Stimulated activated CD8-positive, alpha-beta memory T cell treated with anti-CD3 and anti-CD28 coated beads, Interleukin-7, amount 100 ng/mL, for 4 hours (primary cell): ENCODE measurements around the gene TSKU.
"Not testable (repeated sequence)": the region's sequence is repeated elsewhere in the genome, so short reads cannot be mapped to it uniquely, and the experiment has no call there.

Source experiments
- DNase-seq, 2 donors: peaks; one replicate each; pipeline ENCODE4 v3.0.0-alpha.2; 2020; ENCODE audit warnings: low read depth in 2 of 2

Gene TSKU

GRCh38 chr11:76824980-76825725 lies 42.0 kb downstream of the TSKU start:
- DNase-seq = no peak

DNA sequence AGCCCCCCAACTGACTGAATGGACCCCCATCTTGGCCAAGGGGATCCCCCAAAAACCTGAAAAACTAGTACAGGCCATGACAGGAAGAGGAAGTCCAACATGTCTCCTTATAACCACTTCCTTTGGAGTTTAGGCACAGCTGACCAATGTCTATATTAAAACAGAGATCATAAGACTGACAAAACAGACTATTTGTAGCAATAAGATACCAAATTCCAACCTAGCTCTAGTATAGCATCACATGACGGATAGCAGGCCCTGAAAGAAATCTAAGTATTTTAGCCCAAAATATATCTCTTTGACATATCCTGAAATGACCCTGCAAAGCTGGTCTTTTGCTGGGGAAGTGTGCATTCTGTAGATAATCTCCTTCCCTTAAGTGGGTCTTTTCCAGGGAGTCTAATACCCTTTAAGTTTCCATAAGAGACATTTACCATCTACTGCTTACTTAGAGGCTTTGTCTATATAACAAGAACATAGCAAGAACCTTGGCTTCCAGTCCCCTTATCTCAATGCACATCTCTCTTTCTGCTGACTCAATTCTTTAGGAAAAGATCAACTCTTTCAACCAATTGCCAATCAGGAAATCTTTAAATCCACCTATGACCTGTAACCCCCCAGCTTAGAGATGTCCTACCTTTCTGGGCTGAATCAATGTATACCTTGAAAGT lies 42.7 kb downstream of the TSKU start:
- DNase-seq = no peak

- not testable (repeated sequence) for DNase-seq
Observed at GRCh38 chr11:76826508-76826907, 43.4 kb downstream of the TSKU start.

GRCh38 chr11:76827005-76827404 lies 43.8 kb downstream of the TSKU start:
- not testable (repeated sequence) for DNase-seq

- DNase-seq = no peak
Observed at GRCh38 chr11:76830639-76831327, 47.6 kb downstream of the TSKU start.

DNA sequence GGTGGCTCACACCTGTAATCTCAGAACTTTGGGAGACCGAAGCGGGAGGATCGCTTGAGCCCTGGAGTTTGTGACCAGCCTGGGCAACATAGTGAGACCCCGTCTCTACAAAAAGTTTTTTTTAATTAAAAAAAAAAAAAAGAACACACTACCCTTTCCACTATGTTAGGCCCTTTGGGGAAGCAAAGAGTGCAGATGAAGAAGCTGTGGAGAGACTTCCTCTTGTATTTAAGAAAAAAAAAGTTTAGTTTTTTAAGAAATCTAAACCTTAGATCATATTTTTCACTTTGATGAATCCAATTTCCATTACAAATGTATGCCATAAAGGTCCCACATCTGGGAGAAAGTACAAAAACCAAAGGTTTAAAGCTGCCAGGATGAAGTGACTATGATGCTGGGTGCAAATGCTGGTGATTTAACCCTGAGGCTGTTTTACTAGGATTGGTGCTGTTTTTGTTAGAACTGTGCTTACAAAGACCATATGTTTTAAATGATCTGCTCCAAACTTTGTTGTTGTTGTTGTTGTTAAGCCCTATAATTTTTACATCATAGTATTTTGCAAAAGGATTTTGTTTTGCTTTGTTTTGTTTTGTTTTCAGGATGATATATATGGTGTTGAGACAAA lies 48.6 kb downstream of the TSKU start:
- no peak for DNase-seq

GRCh38 chr11:76832361-76832760 lies 49.2 kb downstream of the TSKU start:
- DNase-seq = no peak

- DNase-seq = no peak
Observed at GRCh38 chr11:76834151-76834550, 51.0 kb downstream of the TSKU start.

- no peak for DNase-seq
Observed at GRCh38 chr11:76835036-76835435, 51.9 kb downstream of the TSKU start.

- no peak for DNase-seq
Observed at GRCh38 chr11:76835928-76836612, 52.9 kb downstream of the TSKU start.

GRCh38 chr11:76836613-76837291 lies 53.6 kb downstream of the TSKU start:
- DNase-seq = no peak

- no peak for DNase-seq
Observed at GRCh38 chr11:76837696-76838677, 54.8 kb downstream of the TSKU start.

DNA sequence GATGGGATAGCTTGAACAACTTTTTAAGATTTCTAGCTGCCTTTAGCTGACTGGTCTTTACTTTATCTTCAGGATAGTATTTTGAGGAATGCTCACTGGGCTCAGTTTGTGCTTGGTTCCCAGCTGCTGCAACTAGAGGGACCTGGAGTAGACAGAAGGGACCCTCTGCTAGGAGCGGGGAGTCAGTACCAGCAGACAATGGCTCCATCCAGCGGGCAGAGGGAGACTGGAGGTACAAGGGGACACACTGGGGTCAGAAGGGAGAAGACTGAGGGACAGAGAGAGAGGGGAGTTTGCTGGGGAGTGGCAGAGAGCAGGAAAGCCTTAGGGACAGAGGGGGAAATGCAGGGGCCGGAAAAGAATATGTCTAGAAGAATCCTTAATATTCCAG lies 55.5 kb downstream of the TSKU start:
- DNase-seq = no peak

DNA sequence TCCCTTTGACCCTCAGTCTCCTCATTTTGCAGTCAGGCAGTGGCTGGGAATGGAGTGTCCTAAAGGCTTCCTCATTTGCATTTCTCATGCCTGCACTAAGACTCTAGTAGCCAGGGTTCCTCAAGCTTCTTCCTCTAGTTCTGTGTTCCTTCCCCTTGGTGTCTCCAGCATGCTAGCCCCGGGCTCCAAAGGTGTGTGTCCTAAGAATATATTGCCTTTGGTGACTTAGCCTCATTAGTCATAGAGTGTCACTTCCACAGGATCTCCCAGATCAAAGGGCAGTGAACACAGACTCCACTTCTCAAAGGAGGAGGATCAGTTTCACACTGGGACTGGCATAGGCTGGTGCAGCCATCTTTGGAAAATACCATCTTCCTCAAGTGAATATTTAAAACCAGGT lies 56.2 kb downstream of the TSKU start:
- no peak for DNase-seq

DNA sequence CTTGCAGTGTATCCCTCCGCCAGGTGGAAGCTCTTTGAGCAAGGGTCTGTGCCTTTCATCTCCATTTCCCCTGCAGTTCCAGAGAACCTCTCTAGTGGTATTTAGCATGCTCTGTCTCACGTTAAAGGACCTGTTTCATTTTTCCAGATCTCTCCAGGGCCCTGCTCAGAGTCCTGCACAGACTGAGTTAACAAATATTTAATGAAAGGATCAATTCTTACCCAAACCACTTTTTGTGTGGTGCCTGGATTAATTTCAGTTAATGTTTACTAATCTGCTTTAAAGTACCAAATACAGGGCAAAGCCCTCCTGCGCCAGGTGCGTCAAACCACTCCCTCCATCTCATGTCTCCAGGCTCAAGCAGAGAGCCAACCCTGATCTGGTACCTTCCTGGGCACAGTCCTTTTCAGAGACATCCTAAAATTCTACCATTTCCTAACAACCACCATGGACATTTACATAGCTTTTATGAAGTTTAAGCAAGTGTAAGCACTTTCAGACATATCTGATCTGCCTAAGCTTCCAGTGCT lies 58.8 kb downstream of the TSKU start:
- DNase-seq = no peak

DNA sequence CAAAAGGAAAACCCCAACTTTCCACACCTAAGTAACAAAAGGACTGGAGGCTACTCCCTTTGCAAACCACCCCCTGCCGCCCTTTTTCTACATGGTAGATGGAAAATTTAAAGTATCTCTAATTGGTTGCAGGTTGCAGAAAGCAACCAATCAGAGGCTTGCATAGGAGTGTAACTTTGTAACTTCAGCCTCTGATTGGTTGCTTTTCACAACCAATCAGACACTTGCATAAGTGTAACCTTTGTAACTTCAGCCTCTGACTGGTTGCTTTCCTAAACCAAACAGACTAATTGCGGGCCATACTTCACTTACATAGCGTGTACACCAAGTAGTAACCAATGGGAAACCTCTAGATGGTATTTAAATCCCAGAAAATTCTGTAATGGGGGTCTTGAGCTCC lies 60.8 kb downstream of the TSKU start:
- DNase-seq = no peak

DNA sequence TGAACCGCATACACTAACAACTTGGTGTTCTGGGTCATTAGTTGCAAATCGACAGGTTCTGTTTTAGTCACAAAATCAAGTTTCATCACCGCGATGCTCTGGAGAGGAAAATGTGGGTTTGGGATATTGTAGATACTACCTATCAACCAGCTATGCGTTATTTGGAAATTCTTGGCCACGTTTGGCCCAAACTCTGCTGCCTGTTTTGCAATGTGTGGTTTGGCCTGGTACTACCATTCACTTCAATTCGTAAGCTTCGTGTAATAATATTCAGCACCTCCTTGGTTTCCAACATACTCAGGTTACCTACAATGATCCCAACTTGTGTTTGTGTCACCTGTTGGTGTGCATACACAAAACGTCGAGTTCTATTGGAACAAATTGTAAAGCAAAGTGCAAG lies 61.4 kb downstream of the TSKU start:
- no peak for DNase-seq

- DNase-seq = no peak
Observed at GRCh38 chr11:76845069-76845468, 61.9 kb downstream of the TSKU start.

DNA sequence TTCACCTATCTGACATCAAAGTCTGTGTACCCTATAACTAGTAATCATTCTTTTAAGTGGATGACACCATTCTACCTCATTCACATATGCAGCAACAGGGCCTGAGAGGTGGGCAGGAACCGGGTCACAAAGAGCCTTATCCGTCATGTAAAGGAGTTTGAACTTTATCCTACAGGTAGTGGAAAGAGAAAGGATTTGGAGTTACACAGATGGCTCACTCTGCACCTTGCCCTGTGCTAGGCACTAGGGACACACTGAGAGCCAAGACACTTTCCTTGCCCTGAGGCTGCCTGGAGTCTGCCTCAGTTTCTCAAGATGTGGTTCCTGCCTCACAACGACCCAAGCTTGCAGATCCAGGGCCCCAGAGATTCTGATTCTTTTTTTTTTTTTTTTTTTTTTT lies 63.3 kb downstream of the TSKU start:
- DNase-seq = no peak
